ENCODE measurements around the gene ZNF688. TPM values are rescaled to one million over a fixed set of nuclear protein-coding genes. Genes with fewer than 3 reads are reported as not detected.

Gene ZNF688
- total and polyA plus RNA-seq, 9 of the 15 experiments (the other 6 are each of a cell fraction or from before 2014, with no cell fraction given) = 0.48 to 12.9 (median 4.5) TPM

DNA sequence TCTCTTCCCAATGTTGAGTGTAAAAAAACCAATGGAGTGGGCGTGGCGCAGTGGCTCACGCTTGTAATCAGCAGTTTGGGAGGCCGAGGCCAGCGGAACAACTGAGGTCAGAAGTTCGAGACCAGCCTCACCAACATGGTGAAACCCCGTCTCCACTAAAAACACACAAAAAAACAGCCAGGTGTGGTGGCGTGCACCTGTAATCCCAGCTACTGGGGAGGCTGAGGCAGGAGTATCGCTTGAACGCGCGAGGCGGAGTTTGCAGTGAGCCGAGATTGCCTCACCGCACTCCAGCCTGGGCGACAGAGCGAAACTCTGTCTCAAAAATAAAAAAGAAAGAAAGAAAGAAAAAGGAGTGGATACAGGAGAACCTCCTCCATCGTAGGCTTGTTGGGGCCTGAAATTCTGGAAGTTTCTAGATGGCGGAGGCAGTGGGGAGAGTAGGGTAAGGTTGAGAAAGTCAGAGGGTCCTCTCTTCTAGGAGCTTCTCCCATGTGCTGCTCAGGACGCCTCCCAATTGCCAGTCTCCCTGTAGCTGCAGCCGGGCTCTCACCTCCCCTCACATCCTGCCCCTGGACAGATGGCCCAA is 12.6 kb downstream of the ZNF688 start (continued):
- TF ChIP-seq, protein P1, sequence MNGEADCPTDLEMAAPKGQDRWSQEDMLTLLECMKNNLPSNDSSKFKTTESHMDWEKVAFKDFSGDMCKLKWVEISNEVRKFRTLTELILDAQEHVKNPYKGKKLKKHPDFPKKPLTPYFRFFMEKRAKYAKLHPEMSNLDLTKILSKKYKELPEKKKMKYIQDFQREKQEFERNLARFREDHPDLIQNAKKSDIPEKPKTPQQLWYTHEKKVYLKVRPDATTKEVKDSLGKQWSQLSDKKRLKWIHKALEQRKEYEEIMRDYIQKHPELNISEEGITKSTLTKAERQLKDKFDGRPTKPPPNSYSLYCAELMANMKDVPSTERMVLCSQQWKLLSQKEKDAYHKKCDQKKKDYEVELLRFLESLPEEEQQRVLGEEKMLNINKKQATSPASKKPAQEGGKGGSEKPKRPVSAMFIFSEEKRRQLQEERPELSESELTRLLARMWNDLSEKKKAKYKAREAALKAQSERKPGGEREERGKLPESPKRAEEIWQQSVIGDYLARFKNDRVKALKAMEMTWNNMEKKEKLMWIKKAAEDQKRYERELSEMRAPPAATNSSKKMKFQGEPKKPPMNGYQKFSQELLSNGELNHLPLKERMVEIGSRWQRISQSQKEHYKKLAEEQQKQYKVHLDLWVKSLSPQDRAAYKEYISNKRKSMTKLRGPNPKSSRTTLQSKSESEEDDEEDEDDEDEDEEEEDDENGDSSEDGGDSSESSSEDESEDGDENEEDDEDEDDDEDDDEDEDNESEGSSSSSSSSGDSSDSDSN (IDR thresholded peaks at IDR 0.05; ENCODE audit: borderline replicate concordance in 1 of 2, low read depth in 2 of 2, low read length in 2 of 2) = peak in 1 of 2 experiments; percentile 16; a peak in 1 of 4 replicates
- TF ChIP-seq ZNF12 (CRISPR knock-in tag; IDR thresholded peaks at IDR 0.05) = no peak
- peak; percentile 2; the same call in 1 of the 2 replicates for TF ChIP-seq CTBP1 (IDR thresholded peaks at IDR 0.05; ENCODE audit: borderline replicate concordance)
- TF ChIP-seq CXXC5 (CRISPR knock-in tag; IDR thresholded peaks at IDR 0.05) = no peak
- TF ChIP-seq NR1H2 (CRISPR knock-in tag; IDR thresholded peaks at IDR 0.05) = no peak
- TF ChIP-seq SRF (CRISPR knock-in tag; IDR thresholded peaks at IDR 0.05) = no peak; a peak in 1 of 4 replicates
- no peak for TF ChIP-seq PHTF2 (CRISPR knock-in tag; IDR thresholded peaks at IDR 0.05)
- TF ChIP-seq TSC22D4 (tag; IDR thresholded peaks at IDR 0.05) = no peak
- TF ChIP-seq HNRNPUL1 (IDR thresholded peaks at IDR 0.05; ENCODE audit: low read length) = no peak
- no peak for TF ChIP-seq SLC30A9 (CRISPR knock-in tag; IDR thresholded peaks at IDR 0.05)
- peak; percentile 78; the same call in 1 of the 2 replicates for TF ChIP-seq GTF2E2 (tag; IDR thresholded peaks at IDR 0.05)
- TF ChIP-seq, protein P2, sequence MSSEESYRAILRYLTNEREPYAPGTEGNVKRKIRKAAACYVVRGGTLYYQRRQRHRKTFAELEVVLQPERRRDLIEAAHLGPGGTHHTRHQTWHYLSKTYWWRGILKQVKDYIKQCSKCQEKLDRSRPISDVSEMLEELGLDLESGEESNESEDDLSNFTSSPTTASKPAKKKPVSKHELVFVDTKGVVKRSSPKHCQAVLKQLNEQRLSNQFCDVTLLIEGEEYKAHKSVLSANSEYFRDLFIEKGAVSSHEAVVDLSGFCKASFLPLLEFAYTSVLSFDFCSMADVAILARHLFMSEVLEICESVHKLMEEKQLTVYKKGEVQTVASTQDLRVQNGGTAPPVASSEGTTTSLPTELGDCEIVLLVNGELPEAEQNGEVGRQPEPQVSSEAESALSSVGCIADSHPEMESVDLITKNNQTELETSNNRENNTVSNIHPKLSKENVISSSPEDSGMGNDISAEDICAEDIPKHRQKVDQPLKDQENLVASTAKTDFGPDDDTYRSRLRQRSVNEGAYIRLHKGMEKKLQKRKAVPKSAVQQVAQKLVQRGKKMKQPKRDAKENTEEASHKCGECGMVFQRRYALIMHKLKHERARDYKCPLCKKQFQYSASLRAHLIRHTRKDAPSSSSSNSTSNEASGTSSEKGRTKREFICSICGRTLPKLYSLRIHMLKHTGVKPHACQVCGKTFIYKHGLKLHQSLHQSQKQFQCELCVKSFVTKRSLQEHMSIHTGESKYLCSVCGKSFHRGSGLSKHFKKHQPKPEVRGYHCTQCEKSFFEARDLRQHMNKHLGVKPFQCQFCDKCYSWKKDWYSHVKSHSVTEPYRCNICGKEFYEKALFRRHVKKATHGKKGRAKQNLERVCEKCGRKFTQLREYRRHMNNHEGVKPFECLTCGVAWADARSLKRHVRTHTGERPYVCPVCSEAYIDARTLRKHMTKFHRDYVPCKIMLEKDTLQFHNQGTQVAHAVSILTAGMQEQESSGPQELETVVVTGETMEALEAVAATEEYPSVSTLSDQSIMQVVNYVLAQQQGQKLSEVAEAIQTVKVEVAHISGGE (CRISPR knock-in tag; IDR thresholded peaks at IDR 0.05) = no peak
- no peak for TF ChIP-seq NR2C2 (CRISPR knock-in tag; IDR thresholded peaks at IDR 0.05)
- TF ChIP-seq NR2C2 (tag; IDR thresholded peaks at IDR 0.05) = no peak
- no peak for TF ChIP-seq ZFPM2 (CRISPR knock-in tag; IDR thresholded peaks at IDR 0.05)
- TF ChIP-seq HNRNPL (IDR thresholded peaks at IDR 0.05; ENCODE audit: low read depth, low read length) = no peak
- no peak for TF ChIP-seq CREB1 (IDR thresholded peaks at IDR 0.05)
- TF ChIP-seq CREB1 (CRISPR knock-in tag; IDR thresholded peaks at IDR 0.05) = 0 out of 2 replicates have a peak, but pooled peaks have one; percentile 34
- TF ChIP-seq, protein P3, sequence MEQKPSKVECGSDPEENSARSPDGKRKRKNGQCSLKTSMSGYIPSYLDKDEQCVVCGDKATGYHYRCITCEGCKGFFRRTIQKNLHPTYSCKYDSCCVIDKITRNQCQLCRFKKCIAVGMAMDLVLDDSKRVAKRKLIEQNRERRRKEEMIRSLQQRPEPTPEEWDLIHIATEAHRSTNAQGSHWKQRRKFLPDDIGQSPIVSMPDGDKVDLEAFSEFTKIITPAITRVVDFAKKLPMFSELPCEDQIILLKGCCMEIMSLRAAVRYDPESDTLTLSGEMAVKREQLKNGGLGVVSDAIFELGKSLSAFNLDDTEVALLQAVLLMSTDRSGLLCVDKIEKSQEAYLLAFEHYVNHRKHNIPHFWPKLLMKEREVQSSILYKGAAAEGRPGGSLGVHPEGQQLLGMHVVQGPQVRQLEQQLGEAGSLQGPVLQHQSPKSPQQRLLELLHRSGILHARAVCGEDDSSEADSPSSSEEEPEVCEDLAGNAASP (IDR thresholded peaks at IDR 0.05) = no peak
- no peak for TF ChIP-seq NR2C1 (IDR thresholded peaks at IDR 0.05)
- no peak for TF ChIP-seq NR2C1 (tag; IDR thresholded peaks at IDR 0.05)
- no peak for TF ChIP-seq KAT2B (IDR thresholded peaks at IDR 0.05; ENCODE audit: low read depth, low read length)
- TF ChIP-seq ZNF668 (CRISPR knock-in tag; IDR thresholded peaks at IDR 0.05) = 0 out of 2 replicates have a peak, but pooled peaks have one; percentile 35
